IgD-negative memory B cell (primary cell): Measurements from ENCODE around the gene FITM1. TPM values are rescaled to one million over a fixed set of nuclear protein-coding genes. Genes with fewer than 3 reads are reported as not detected.
A peak's percentile ranks its signal among the peaks of the same experiment; 100 is the strongest.

ENCODE experiments used
- H3K27ac Mint-ChIP-seq, 3 donors: one replicate each; pipeline ENCODE4 v1.8.0; 2020 to 2022; ENCODE audit warnings: mild to moderate bottlenecking in 3 of 3, mixed read lengths in 3 of 3, moderate library complexity in 1 of 3
- H3K27me3 Mint-ChIP-seq: one replicate; pipeline ENCODE4 v1.8.0; 2021; ENCODE audit warnings: mixed read lengths
- H3K36me3 Mint-ChIP-seq: one replicate; pipeline ENCODE4 v1.8.0; 2020; ENCODE audit warnings: mild to moderate bottlenecking, mixed read lengths
- H3K4me1 Mint-ChIP-seq, 3 donors: one replicate each; pipeline ENCODE4 v1.8.0; 2020 to 2022; ENCODE audit warnings: mixed read lengths in 3 of 3, mild to moderate bottlenecking in 1 of 3
- H3K4me3 Mint-ChIP-seq, 4 donors: one replicate each; pipeline ENCODE4 v1.8.0; 2020 to 2022; ENCODE audit warnings: mild to moderate bottlenecking in 4 of 4, mixed read lengths in 4 of 4, moderate library complexity in 3 of 4
- H3K9me3 Mint-ChIP-seq, 3 donors: one replicate each; pipeline ENCODE4 v1.8.0; 2020 to 2021; ENCODE audit warnings: mixed read lengths in 3 of 3, mild to moderate bottlenecking in 1 of 3
- polyA plus RNA-seq: library from polyadenylated mRNA; unstranded; fragments of 300-500 nt; fragmentation: Illumina TruSeq; gene quantifications from one replicate; pipeline ENCODE4 v1.2.3, GENCODE V29; 2021

FITM1 gene, protein sequence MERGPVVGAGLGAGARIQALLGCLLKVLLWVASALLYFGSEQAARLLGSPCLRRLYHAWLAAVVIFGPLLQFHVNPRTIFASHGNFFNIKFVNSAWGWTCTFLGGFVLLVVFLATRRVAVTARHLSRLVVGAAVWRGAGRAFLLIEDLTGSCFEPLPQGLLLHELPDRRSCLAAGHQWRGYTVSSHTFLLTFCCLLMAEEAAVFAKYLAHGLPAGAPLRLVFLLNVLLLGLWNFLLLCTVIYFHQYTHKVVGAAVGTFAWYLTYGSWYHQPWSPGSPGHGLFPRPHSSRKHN
- 1.1 TPM for polyA plus RNA-seq

DNA sequence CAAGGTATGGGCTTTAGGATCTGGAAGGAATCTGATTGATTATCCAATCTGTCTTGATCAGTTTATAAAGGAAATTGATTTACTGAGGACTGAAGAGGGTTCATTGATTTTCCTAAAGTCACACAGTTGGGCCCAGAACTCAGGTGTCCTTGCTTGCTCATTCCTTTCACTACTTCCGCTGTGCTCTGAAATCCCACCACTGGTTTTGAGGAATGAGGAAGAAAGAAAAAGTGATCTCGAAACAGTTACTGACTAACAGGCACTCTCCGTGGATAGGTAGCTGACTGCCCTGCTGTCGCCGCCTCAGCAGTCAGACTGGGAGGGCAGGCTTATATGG, at the start of gene FITM1:
Gene FITM1 (plus strand): TSS at position 280 of the 337 bp plus-strand sequence. CDS start 905 bp downstream, outside the sequence.
- peak within 1 kb of the TSS in 1 of 4 donors; percentile 46 for H3K4me3 Mint-ChIP-seq
- peaks cover 3% of the 10 kb centered on the region for H3K36me3 Mint-ChIP-seq
- no peaks in the 10 kb centered on the region for H3K27me3 Mint-ChIP-seq
- H3K27ac Mint-ChIP-seq: peak within 1 kb of the TSS in 1 of 3 donors; percentile 19
- H3K4me1 Mint-ChIP-seq: peaks cover 9 to 30% (median 24%) of the 10 kb centered on the region in 3 donors
- no peaks in the 10 kb centered on the region for H3K9me3 Mint-ChIP-seq

GRCh38 chr14:24080888-24081738, 49.3 kb upstream of the FITM1 start:
- H3K9me3 Mint-ChIP-seq: no peaks in the 10 kb centered on the region
- peak overlapping the region; percentile 76 to 95 (median 94) for H3K27ac Mint-ChIP-seq
- no peaks in the 10 kb centered on the region for H3K27me3 Mint-ChIP-seq
- peaks cover 15 to 26% (median 25%) of the 10 kb centered on the region in 3 donors for H3K4me1 Mint-ChIP-seq
- H3K36me3 Mint-ChIP-seq: no peaks in the 10 kb centered on the region
- H3K4me3 Mint-ChIP-seq: peak overlapping the region; percentile 83 to 94 (median 88)

- peak overlapping the region; percentile 76 to 94 (median 86) for H3K27ac Mint-ChIP-seq
- peaks cover 15 to 25% (median 23%) of the 10 kb centered on the region in 3 donors for H3K4me1 Mint-ChIP-seq
- no peaks in the 10 kb centered on the region for H3K36me3 Mint-ChIP-seq
- H3K4me3 Mint-ChIP-seq: peak overlapping the region; percentile 83 to 94 (median 88)
- no peaks in the 10 kb centered on the region for H3K9me3 Mint-ChIP-seq
- no peaks in the 10 kb centered on the region for H3K27me3 Mint-ChIP-seq
These were observed 48.7 kb upstream of the FITM1 start for GRCh38 chr14:24081739-24082211.

- Mint-ChIP-seq H3K4me1 (peaks cover 15 to 25% (median 23%) of the 10 kb centered on the region in 3 donors), H3K27me3 (no peaks in the 10 kb centered on the region), H3K9me3 (no peaks in the 10 kb centered on the region), H3K4me3 (peak overlapping the region; percentile 83 to 94 (median 88)), H3K27ac (peak overlapping the region in 2 of 3 donors; percentile 76 to 94), H3K36me3 (no peaks in the 10 kb centered on the region)
These were observed 47.9 kb upstream of the FITM1 start for GRCh38 chr14:24082411-24083080.

DNA sequence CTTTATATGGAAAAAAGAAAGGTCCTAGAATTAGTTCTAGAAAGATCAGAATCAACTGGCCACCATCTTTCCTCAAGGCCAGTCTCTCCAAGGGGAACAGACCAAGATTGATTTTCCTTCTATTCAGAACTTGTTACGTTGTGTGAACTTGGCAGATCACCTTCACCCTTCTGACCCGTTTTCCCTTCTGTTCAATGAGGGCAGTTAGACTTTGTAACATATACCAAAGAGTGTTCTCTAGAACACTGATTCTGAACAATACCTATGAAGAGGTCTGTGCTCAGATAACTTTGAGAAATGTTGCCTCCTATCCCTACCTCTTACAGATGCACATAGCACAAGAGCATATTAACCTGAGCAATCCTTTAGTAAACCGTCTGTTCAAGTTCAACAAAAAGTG, 47.0 kb upstream of the FITM1 start:
- Mint-ChIP-seq H3K4me1 (peaks cover 15 to 25% (median 21%) of the 10 kb centered on the region in 3 donors), H3K4me3 (peak overlapping the region in 2 of 4 donors; percentile 41 to 79), H3K9me3 (no peaks in the 10 kb centered on the region), H3K27ac (peak overlapping the region in 2 of 3 donors; percentile 77 to 80), H3K27me3 (no peaks in the 10 kb centered on the region), H3K36me3 (no peaks in the 10 kb centered on the region)

DNA sequence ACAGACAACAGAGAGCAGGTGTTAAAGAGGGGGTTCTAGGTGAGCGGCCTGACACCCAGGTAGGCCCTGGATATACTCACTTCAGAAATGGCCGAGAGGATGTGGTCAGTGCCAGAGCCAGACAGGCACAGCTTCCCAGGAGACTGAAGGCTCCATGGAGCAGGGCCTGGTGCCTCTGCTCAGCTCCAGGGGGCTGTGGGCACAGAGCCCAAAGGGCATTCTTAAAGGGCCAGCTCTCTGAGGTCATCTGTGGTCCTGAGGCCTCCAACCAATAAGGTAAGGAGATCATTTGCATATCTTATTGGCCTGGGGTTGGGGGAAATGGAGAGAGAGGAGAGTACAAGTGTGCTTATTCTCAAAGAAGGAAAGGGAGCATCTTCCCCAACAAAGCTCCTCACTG, 46.0 kb upstream of the FITM1 start:
- H3K27me3 Mint-ChIP-seq: no peaks in the 10 kb centered on the region
- no peaks in the 10 kb centered on the region for H3K9me3 Mint-ChIP-seq
- H3K36me3 Mint-ChIP-seq: no peaks in the 10 kb centered on the region
- H3K27ac Mint-ChIP-seq: no peak overlapping the region
- H3K4me1 Mint-ChIP-seq: peaks cover 13 to 25% (median 20%) of the 10 kb centered on the region in 3 donors
- H3K4me3 Mint-ChIP-seq: peak overlapping the region in 1 of 4 donors; percentile 79

GRCh38 chr14:24085215-24085614, 45.2 kb upstream of the FITM1 start:
- Mint-ChIP-seq H3K9me3 (no peaks in the 10 kb centered on the region), H3K27ac (no peak overlapping the region), H3K4me3 (peak overlapping the region in 1 of 4 donors; percentile 69), H3K27me3 (no peaks in the 10 kb centered on the region), H3K4me1 (peaks cover 12 to 24% (median 20%) of the 10 kb centered on the region in 3 donors), H3K36me3 (no peaks in the 10 kb centered on the region)

- Mint-ChIP-seq H3K27me3 (no peaks in the 10 kb centered on the region), H3K36me3 (no peaks in the 10 kb centered on the region), H3K9me3 (no peaks in the 10 kb centered on the region), H3K4me1 (peaks cover 8 to 21% (median 19%) of the 10 kb centered on the region in 3 donors), H3K27ac (no peak overlapping the region), H3K4me3 (no peak overlapping the region)
These were observed 44.1 kb upstream of the FITM1 start for GRCh38 chr14:24086193-24086955.

DNA sequence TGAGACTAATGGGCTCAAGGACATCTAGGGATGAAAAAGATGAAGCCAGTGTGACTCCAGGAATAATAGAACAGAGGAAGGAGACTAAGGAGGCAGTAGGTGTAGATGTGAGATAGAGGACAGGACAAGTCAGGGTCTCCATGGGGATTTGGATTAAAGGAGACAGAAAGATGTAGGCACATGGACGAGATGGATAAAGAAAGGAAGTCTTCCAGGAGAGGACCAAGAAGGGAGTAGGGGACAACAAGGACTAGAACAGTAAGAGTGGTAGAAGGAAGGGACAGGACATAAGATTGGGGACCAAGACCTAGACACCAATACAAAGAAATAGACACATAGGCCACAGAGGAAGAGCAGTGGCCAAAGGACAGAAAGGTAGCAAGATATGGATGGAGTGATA, 43.5 kb upstream of the FITM1 start:
- Mint-ChIP-seq H3K27me3 (no peaks in the 10 kb centered on the region), H3K27ac (no peak overlapping the region), H3K4me1 (peaks cover 5 to 19% (median 19%) of the 10 kb centered on the region in 3 donors), H3K36me3 (no peaks in the 10 kb centered on the region), H3K4me3 (peak overlapping the region in 1 of 4 donors; percentile 30), H3K9me3 (no peaks in the 10 kb centered on the region)

- H3K36me3 Mint-ChIP-seq: no peaks in the 10 kb centered on the region
- H3K4me3 Mint-ChIP-seq: no peak overlapping the region
- H3K9me3 Mint-ChIP-seq: no peaks in the 10 kb centered on the region
- H3K4me1 Mint-ChIP-seq: peaks cover 4 to 20% (median 19%) of the 10 kb centered on the region in 3 donors
- H3K27me3 Mint-ChIP-seq: no peaks in the 10 kb centered on the region
- no peak overlapping the region for H3K27ac Mint-ChIP-seq
These were observed 42.4 kb upstream of the FITM1 start for GRCh38 chr14:24088095-24088494.

DNA sequence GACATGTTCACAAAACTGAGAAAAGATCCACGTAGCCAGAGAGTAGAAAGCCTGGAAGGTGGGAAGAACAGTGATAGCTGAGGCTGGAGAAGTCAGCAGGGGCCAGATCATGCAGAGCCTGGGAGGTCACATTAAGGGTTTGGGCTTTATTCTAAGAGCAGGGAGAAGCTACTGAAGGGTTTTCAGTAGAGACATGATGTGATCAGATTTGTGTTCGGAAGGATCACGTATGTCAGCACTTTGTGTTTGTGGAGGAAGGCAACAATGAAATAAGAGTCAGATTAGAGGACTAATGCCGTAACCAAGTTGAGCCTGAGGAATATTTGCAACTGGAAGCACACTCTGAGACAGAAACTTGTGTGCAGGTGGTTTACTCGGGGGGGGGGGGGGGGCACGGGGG, 40.6 kb upstream of the FITM1 start:
- no peaks in the 10 kb centered on the region for H3K36me3 Mint-ChIP-seq
- H3K4me1 Mint-ChIP-seq: peaks cover 10 to 24% (median 10%) of the 10 kb centered on the region in 3 donors
- no peaks in the 10 kb centered on the region for H3K27me3 Mint-ChIP-seq
- no peak overlapping the region for H3K4me3 Mint-ChIP-seq
- no peak overlapping the region for H3K27ac Mint-ChIP-seq
- no peaks in the 10 kb centered on the region for H3K9me3 Mint-ChIP-seq

DNA sequence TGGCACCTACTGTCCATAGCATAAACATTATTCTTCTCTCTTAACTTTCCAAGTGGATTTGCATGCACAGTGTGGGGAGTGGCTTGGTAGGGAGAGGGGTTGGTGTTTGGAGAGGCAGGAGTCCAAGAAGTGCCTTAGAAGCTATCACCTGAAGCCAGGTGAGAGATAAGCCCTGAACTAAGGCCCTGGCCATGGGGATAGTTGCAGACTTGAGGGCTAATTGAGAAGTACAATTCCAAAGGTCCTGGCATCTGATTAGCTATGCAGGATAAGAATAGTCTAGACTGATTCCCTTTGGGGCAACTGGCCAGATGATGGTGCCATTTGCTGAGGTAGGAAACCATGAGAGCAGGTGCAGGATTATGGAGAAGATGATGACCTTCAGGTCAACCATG, 38.4 kb upstream of the FITM1 start:
- peak overlapping the region in 2 of 4 donors; percentile 18 to 81 for H3K4me3 Mint-ChIP-seq
- H3K27ac Mint-ChIP-seq: peak overlapping the region in 1 of 3 donors; percentile 85
- peaks cover 15 to 29% (median 26%) of the 10 kb centered on the region in 3 donors for H3K4me1 Mint-ChIP-seq
- no peaks in the 10 kb centered on the region for H3K27me3 Mint-ChIP-seq
- H3K9me3 Mint-ChIP-seq: no peaks in the 10 kb centered on the region
- peaks cover 2% of the 10 kb centered on the region for H3K36me3 Mint-ChIP-seq

GRCh38 chr14:24092505-24093206, 37.8 kb upstream of the FITM1 start:
- Mint-ChIP-seq H3K4me3 (peak overlapping the region; percentile 5 to 98 (median 88)), H3K27me3 (no peaks in the 10 kb centered on the region), H3K27ac (peak overlapping the region; percentile 84 to 93 (median 85)), H3K36me3 (peaks cover 2% of the 10 kb centered on the region), H3K9me3 (no peaks in the 10 kb centered on the region), H3K4me1 (peaks cover 15 to 29% (median 26%) of the 10 kb centered on the region in 3 donors)
